GM19043 (cell line): ENCODE data around the gene CACNA2D2.
"Not testable (repeated sequence)": the region's sequence is repeated elsewhere in the genome, so short reads cannot be mapped to it uniquely, and the experiment has no call there.

Experiments
- ATAC-seq: cut with Tn5 transposase; IDR thresholded peaks from one replicate; pipeline ENCODE4 v1.9.1; 2021; ENCODE audit warnings: low read depth; ENCODE audit not compliant: unreplicated experiment

CACNA2D2 gene

DNA sequence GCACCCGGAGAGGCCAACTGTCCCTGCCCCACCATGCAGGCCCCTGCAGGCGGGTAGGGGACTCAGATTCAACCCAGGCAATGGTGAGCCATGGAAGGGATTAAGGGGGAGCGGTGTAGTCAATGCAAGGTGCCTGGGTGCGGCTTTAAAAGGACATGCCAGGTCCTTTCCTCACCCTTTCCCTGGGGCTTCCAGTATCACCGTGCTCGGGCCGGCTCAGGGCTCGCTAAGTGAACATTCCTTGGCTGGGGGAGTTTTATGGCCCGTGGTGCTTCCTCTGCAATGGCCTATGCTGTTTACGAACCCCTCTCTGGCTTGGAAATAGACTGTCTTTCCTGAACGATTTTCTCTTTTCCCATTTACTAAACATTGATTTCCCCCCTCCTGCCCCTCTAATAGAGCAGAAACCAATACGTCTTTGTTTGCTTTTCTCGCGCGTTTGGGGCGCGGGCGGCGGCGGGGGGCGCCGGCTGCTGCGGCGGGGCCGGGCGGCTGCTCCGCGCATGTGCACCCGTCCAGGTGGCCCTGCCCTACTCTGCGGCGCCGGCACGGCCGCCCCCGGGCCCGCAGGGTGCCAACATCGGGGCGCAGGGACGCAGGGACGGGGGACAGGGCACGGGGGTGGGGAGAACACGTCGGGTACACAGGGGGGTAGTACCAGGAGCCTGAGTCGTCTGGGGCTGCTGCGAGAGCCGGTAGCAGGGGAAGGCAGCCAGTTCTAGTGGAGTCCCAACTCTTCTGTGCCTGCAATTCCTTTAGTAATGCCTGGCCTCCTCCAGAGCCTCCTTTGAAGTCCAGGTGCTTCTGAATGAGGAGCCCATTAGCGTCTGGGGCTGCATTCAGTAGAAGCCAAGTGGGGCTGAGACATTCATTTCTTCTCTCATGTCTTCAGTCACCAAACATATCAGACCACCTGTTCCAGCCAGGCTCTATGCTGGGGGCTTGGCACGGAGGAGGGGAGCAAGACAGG is 26.9 kb upstream of the CACNA2D2 start:
- no peak for ATAC-seq

DNA sequence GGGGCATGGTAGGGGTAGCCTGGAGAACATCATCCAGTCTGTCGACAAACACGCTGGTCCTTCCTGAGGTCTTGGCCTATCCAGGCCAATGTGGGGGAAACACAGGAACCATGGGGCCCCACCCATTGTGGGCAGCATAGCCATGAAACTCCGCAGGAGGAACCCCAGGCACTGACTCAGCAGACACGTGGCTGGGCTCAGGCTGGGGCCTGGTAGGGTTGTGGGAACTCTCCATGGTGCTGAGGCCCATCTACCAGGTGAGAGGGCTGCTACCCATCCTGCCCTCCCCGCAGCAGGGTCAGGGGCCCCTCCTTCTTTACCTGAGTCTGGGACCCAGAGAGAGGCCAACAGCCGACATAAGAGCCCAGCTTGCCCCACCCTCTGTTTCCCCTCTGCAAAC is 22.6 kb upstream of the CACNA2D2 start:
- no peak for ATAC-seq

GRCh38 chr3:50525191-50525910 is 21.9 kb upstream of the CACNA2D2 start:
- ATAC-seq, result no peak

DNA sequence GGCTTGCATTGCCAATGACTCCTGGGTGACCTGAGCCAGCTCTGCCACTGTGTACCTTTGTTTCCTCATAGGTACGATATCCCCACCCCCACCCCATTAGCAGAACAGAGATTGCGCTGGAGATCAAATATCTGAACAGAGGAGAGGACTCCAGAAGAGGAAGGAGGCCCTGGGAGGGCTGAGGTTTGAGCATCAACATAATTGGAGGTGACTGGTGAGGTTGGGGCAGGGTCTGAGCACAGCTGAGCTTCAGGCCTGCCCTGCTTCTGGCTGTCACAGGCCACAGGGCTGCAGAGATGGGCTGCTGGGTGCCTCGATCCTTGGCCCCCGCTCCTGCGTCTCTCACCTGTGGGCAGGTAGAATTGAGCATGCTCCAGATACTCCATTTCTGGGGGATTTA is 21.3 kb upstream of the CACNA2D2 start:
- no peak for ATAC-seq

- ATAC-seq, result no peak
Observed at GRCh38 chr3:50523279-50523811, 19.9 kb upstream of the CACNA2D2 start.

- ATAC-seq, result no peak
Observed at GRCh38 chr3:50521572-50521971, 18.1 kb upstream of the CACNA2D2 start.

DNA sequence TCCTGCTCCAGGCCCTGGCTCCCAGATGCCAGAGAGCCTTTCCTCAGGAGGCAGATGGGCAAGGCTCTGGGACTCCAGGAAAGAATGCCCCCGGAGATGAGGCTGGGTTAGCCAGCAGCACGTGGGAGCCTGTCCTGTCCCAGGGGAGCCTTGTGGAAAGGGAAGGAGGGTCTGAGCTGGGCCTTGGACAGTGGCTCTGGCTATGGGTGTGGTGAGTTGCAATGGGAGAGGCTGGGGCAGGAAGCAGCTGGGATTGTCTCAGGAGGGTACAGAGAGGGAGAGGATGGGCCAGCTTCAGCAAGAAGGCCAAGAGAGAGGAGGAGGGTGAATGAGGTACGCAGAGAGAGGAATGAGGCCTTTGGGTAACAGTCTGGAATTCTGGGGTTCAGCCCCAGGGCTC is 17.4 kb upstream of the CACNA2D2 start:
- ATAC-seq, result no peak

- no peak for ATAC-seq
Observed at GRCh38 chr3:50519471-50520089, 16.1 kb upstream of the CACNA2D2 start.

GRCh38 chr3:50518436-50518835 is 15.0 kb upstream of the CACNA2D2 start:
- no peak for ATAC-seq

- ATAC-seq, result no peak
Observed at GRCh38 chr3:50517721-50518206, 14.3 kb upstream of the CACNA2D2 start.

- no peak for ATAC-seq
Observed at GRCh38 chr3:50516440-50516871, 13.0 kb upstream of the CACNA2D2 start.

DNA sequence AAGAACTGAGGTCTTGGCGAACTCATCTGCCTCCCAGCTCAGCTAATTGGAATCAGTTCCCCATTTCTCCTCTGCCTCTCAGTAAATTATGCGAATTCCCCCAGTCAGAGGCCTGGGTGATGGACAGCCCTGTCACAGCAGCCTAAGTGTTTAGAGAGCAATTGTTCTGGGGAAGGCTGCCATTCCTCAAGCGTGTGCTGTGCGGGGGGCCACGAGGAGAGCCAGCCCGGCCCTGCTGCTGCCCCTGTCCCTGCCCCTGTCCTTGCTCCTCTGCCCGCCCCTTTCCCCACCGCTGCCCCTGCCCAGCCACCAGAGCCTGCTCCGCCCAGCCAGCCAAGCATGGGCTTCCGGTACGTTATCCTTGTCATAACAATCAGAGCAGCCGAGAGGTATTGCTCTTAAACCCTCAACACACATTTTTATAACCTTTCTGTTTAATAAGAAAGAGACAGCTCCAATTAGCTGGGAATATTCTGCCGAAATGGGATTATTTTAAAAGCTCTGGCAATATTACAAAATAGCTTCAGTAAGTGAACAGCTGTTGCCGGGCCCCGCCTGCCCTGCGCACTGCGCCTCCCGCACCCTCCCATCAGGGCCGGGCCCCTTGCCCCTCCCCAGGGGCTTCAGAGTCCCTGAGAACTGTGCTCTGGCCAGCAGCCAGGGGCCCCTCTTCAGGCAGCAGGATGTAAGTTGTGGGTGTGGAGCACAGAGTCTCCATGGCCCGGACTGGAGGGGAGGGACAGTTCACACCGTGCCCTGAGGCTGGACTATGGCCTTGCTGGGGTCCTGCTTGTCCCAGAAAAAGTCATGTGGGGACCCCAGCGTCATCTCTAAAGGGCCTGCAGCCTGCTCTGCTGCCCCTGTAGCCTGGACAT is 12.4 kb upstream of the CACNA2D2 start:
- ATAC-seq, result no peak

- not testable (repeated sequence) for ATAC-seq
Observed at GRCh38 chr3:50512908-50513307, 9.5 kb upstream of the CACNA2D2 start.

DNA sequence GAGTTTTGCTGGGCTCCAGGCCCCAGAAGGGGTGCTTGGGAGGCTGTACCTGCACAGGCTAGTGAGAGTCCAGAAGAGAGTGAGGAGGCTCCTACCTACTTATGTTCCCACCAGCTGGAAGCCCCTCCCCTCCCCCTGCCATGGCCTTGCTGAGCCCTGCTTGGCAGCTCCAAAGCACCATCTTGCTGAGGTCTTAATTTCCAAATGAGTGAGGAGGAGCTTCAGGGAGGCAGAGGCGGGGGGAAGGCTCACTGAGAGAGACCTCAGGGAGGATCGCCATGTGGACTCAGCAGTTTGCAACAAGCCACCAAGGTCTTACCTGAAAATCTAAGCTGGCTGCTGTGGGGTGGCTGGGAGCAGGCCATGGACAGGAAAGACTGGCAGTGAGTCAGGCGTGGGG is 8.7 kb upstream of the CACNA2D2 start:
- ATAC-seq, result no peak

GRCh38 chr3:50510325-50510724 is 6.9 kb upstream of the CACNA2D2 start:
- ATAC-seq, result no peak

DNA sequence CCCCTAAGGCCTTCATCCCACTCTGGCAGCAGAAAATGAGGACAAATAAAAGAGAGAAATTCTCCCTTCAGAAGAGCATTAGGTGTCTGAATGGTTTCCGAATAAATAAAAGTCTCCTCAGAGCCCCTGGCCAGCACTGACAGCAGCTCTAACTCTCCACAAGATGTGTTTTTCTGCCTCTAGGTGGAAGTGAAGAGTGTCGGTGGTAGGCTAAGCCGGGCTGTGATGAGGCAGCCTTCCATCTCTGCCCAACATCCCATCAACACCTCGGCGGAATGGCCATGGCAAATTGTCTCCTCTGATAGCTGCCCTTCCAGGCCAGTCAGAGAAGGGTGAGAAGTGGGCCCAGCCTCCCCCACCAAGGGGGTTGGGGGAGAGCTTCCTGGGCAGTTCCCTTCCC is 6.3 kb upstream of the CACNA2D2 start:
- no peak for ATAC-seq

DNA sequence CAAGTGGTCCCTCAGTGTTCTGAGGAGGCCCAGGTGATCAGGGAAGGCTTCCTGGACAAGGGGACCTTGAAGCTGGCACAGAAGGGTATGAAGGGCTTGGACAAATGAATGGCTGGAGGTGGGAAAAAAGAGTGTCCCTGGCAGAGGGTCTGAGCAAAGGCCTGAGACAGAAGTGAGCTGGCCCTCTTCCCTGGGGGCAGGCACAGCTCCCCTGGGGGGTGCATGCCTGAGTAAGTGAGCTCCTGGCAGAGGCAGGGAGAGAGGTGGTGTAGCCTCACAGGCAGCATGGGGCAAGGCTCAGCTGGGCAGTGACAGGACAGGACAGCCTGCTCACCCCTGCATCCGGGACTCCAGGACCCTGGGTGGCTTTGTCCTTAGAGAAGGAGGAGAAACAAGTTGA is 5.4 kb upstream of the CACNA2D2 start:
- ATAC-seq, result no peak

DNA sequence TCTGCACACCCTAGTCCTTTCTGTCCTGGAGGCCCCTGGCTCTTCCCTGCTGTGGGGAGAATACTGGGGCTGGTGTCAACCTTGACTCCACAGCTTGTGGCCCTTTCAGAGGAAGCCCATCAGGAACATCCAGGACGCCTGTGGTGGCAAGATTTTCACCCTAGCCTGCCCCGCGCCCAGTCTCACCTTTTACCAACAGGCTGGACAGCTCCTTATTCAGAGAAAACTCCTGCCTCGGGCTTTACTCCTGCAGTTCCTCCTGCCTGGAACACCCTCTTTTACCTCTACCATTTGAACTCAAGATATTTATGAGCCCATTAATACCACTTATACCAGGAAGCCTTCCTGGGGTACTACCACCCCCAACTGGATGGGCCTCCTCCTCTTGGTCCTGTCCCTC is 2.7 kb upstream of the CACNA2D2 start:
- ATAC-seq, result no peak

- ATAC-seq, result no peak
Observed at GRCh38 chr3:50504681-50505080, 1.2 kb upstream of the CACNA2D2 start.
